ENCODE results near the gene DUOXA2.
"Not testable (repeated sequence)": the region's sequence is repeated elsewhere in the genome, so short reads cannot be mapped to it uniquely, and the experiment has no call there.

DUOXA2 gene

DNA sequence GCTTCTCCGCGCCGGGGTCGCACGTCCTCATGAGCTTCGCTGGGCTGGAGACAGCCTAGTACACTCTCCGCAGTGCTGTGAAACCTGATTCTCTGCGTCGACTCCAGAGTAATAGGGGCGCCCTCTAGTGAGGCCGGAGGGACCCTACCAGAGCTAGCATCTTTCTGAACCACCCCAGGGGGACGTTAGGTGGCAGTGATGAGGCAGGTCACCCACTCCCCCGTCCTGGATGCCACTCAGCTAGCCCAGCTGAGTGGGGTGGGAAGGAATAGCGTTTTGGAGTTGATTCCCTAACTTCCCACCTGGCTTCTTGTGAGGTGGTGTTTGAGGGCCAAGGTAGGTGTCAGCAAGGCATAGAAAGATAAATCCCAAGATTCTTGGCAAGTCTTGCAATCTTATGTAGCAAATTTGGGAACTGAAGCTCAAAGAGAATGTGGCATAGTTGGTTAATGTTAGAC, 4.0 kb downstream of the DUOXA2 start:
- DNase-seq = peak; percentile 24

DNA sequence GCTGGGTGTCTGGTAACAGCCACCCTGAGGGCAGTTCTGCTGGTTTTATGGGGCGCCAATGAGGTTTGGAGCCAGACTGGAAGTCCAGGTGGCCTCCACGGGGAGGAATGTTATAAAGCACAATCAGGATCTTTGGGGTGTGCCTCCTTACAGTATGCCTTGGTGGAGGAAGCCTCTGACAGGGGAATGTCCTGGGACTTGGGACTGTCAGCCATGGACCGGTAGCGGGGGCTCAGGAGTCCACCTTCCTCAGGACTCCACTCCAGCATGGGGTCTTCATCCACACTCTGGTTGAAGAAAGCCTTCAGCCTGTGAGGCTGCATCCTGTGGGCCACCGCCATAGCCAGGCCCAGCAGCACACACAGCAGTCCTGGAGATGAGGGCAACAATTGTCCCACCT, 4.9 kb downstream of the DUOXA2 start:
- DNase-seq = no peak

DNA sequence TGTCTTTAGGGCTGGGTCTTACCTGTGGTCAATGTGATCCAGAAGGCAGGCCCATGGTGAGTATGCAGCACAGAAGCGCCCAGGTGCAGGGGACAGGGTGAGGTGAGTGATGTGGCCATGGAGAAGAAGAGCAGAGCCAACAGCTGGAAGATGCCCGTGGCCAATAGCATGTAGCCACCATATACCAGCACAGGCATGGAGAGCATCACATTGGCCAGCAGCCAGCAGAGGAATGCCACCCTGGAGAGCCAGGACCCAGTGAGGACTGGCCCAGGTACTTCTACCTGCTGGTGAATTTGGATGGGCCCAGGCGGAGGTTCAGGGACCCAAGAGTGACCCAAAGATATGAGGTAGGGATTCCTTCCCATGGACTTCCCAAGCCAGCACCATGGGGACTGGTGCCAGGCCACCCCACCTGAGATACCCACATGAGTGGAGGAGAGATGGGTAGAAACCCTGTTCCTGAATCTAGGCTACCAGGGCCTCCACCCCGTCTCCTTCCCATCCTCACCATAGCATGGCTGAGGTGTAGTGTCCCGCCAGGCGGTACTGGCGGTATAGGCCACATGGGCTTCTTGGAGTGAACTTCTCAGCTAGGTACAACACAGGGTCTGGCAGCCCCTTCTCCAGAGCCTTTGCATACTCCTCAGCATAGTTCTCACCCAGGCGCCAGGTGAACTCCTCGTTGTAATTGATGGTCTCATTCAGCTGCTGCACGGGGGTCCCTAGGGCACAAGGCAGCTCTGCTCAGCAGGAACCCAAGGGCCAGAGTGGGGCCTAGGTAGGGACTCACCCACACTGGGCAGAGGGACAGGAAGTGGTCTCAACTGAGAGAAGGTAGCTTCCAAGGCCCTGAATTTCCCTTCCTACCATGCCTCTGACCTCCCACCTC, 6.2 kb downstream of the DUOXA2 start:
- no peak for DNase-seq

DNA sequence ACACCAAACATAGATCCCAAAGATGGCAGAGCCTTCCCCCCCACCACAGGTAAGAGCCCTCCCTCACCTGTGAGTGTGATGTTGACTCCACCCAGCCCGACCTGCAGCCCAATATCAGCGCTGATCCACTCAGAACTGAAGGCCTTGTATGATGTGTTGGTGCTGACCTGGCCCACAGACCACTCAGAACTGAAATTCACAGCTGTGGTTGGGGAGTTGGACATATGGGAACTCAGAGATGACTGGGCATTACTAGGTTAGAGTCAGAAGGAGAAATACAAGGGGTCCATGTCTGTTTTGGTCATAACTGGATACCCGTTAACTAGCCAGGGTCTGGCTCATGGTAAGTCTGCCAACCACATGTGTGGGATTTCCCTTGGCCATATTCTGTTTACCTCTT, 6.9 kb downstream of the DUOXA2 start:
- DNase-seq = no peak

DNA sequence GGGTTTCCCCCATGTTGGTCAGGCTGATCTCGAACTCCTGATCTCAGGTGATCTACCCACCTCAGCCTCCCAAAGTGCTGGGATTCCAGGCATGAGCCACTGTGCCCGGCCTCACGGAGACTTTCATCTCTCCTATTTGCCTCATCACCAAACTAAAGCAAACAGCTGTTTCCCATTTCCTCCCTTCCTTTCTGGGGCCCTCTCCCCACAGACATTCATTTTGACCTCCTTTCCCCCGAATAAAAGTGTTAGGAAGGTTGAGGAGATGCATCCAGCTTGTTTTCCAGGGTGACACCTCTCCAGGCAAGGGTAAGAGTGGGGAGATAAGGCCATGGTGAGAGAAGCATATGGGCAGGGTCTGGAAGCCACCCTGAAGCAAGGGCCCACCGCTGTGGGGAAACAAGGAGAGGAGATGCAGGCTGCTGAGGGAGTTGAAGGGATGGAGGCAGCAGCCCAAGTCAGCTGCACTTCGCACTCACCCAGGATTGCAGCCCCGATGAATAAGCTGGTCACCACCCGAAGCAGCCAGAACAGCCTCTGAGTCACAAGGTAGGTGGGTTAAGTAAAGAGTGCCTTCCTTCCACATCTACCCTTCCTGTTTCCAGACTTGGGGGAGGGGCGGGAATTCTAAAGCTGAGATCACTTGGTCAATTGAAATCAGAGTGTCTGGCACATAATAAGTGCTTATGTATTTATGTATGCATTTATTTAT, 7.7 kb downstream of the DUOXA2 start:
- no peak for DNase-seq

DNA sequence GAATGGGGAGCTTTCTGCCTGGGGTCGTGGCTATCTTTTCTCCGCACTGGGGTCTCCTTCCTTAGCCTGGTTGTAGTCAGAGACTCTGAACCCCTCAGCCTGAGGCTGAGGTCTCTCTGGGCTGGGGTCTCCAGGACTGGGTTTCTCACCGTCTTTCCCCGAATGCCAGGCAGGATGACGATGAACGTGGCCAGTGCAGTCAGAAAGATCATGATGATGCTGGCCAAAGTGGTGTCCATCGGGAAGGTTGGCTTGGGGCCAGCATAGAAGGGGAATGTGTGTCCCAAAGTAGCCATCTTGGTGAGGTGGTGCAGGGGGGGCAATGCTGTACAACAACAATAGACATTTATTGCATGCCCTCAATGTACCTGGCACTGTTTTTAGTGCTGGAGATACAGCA, 8.6 kb downstream of the DUOXA2 start:
- DNase-seq = no peak

DNA sequence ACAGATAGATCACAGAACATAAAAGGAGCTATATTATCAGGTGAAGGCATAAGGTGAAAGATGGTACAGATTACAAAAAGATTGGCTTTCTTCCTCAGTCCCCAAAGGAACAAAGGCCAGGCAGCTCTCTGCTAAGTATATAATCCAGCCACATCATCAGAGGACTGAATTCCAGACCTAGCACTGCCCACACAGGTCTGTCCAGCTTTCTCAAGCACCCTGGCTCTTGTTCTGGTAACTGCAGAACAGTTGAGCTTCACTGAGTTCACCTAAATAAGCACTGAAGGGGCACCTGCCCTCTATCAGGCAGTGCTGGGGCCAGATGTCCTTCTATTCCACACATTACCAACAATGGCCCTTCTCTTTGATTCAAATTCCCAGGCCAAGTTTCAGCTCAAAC, 9.3 kb downstream of the DUOXA2 start:
- DNase-seq = no peak

DNA sequence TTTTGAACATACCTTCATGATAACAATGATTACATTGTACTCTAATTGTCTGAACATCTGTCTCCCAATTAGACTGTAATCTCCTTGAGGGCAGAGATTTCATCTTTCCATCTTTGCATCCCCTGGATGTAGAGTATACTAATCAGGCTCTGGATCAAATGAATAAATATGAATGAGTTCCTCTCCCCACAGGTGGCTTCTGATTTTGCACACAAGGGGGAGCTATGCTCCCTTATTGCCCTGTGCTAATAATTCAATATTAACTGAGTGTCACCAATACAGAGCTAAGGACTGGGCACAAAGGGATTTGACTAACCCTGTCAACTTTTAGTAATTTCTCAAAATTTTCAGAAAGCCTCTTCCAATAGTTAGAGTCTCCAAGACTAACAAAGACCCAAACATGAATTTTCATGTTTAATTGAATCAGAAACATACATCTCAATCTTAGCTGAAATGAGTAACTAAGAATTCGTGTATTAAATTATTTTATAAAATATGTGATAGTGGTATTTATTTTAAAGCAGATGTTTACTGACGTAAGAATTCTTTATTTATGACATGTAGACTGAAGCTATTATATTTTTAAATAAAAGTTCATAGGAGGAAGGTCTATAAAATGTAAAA, 12.5 kb downstream of the DUOXA2 start:
- DNase-seq = no peak

DNA sequence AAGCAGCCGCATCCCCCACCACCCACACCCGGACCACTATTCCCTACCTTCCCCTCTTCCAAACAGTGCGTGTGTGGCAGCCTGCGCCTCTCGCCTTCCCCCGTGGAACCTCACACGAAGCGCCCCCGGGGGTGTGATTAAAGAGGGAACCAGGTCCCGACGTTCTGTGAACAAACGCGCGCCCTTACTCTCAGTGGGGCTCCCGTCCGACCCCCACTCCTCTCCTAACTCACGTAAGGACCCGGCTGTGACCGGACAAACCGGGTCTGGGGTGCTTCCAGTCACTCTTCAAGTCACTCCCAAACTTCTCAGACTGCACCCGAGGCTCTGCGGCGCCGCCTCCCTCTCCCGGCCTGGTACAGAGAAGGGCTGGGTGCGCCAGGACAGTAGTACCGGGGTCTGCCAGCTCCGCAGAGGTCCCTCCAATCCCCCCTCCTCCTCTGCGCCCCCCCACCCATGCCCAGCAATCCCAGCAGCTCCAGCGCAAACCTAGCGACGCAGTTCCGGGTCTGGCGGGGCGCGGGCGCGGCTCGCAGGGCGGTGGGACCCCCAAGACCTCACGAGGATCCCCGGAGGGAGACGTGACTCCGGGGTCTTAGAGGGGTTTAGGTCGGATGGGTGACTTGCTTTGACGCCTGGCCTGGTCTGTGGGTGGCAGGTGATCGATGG, 15.0 kb downstream of the DUOXA2 start:
- DNase-seq = no peak

DNA sequence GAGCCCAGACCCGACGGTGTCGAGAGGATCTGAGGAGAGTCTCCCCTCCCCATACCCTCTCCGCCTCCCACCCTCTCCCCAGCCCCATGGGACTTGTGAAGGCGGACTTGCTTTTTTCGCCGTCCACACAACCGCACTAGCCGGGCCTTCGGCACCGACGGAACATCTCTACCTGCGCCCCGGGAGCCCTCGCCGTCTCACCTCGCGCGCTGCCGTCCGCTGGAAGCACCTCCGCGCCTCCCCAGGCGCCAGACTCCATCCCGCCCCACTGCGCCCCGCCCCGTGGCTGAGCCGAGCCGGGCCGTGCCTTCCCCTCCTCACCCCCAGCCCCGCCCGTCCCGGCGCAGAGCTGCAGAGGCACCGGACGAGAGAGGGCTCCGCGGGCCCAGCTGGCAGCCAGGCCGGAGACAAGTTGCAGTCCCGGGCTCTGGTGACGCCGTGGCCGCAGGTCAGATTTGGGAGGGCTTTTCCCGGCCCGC, 15.6 kb downstream of the DUOXA2 start, which contains the start of the genes DUOX1 and DUOXA1:
Gene DUOX1, plus strand, starts transcription at position 344 of the 479 bp plus-strand sequence. CDS start 1,973 bp downstream, outside the sequence.
Gene DUOXA1, minus strand, starts transcription at position 229 of the 479 bp plus-strand sequence. CDS start 6,865 bp downstream, outside the sequence.
- DNase-seq = no peak

DNA sequence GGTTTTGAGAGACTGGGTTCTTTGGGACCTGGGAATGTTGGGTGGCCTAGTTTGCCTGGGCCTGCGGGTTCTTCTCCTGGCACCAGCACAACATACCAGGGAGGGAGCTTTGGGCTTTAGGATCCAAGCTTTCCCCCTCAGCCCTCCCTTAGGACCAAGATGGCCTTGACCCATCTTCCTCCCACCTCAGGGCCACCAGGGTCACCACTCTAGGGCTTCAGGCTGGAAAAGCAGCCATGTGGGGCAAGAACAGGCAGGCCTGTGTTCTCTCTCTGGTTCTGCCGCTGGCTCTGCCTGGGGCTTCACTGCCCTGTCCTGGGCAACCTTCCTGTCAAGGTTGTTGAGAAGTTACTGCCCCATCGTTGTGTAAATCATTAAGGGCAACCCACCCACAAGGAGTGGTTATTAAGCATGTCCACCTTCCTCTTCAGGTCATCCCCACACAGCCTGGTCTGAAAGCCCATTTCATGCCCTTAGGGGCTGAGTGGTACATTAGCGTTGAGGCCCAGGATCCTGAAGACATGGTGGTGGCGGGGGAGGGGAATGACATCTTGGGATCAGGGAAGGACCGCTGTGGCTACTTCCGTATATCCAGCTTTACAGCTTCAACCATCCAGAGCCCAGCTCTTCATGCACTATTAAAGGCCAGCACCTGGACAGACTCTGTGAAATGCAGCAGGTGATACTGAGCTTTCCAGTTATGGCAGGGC, 16.3 kb downstream of the DUOXA2 start:
- DNase-seq = no peak

DNA sequence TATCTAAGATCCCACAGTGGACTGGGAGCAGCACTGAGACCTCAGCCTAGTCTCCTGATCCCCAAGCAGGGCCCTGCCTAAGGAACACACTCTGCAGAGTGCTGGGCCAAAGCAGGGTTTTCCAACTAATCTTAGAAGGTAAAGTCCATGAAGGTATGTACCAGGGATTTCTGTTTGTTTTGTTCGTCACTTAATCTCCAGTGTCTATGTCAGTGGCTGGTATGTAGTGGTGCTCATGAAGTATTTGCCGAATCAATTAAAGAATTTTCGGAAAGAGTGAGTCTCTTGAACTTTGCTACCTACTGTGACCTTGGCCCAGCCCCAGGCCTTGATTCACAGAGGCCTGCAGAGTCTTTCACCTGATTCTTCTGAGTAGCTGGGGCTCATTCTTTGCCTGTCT, 17.4 kb downstream of the DUOXA2 start:
- DNase-seq = no peak

DNA sequence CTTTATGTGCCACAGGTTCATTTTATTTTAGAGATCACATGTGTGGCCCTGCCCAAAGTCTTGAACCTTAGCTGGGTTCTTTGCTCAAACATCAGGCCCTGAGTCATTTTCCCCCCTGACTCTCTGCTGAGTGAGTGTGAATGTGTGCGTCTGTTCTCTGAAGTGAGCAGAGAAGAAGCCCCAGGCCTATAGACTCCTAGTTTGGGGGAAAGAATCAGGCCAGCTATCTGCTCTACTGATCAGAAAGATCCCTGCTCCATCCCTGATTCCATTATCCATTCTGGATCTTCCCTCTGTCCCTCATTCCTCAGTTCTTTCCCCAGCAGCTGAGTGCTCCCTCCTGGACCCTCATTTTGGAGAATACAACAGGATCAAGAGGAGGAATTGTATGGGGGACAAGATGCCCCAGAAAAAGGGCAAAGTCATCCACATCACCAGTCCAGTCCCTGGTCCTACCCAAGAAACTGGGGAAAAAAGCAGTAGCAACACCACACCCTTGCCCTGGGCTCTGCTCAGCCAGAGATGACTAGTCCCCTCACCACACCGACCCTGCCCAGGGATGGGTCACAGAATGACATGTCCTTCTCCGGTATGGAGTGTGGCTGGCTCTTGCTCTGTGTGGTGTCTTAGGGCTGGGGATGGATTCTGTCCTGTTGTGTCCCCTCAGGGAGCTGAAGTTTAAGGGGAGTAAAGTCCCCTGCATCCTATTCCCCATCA, 18.9 kb downstream of the DUOXA2 start:
- DNase-seq = no peak

DNA sequence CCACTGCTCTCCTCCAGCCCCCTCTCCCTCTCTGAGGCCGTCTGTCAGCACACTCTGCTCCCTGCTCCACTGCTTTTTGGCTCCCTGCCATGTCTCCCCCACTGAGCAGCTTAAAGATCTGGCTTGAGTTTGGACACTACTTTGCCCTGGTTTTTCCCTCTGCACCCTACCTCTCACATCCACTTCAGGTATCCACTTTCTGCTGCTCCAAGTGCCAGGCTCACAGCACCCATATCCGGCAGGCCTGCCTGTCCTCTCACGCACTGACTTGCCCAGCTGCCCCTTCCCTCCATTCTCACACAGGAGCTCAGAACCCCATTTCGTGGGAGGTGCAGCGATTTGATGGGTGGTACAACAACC, 19.4 kb downstream of the DUOXA2 start:
- DNase-seq = no peak

DNA sequence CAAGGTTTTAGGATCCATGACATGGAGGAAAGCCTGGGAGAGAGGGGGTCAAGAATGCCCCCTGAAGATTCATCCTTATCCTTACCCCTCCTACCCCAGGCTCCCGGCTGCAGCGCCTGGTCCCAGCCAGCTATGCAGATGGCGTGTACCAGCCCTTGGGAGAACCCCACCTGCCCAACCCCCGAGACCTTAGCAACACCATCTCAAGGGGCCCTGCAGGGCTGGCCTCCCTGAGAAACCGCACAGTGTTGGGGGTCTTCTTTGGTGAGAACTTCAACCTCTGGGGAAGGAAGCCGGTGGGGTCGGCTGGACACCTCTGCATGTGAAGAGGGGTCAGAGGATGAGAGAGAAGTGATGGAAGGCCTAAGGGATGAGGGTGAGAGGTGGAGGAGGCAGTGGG, 19.9 kb downstream of the DUOXA2 start:
- DNase-seq = no peak

DNA sequence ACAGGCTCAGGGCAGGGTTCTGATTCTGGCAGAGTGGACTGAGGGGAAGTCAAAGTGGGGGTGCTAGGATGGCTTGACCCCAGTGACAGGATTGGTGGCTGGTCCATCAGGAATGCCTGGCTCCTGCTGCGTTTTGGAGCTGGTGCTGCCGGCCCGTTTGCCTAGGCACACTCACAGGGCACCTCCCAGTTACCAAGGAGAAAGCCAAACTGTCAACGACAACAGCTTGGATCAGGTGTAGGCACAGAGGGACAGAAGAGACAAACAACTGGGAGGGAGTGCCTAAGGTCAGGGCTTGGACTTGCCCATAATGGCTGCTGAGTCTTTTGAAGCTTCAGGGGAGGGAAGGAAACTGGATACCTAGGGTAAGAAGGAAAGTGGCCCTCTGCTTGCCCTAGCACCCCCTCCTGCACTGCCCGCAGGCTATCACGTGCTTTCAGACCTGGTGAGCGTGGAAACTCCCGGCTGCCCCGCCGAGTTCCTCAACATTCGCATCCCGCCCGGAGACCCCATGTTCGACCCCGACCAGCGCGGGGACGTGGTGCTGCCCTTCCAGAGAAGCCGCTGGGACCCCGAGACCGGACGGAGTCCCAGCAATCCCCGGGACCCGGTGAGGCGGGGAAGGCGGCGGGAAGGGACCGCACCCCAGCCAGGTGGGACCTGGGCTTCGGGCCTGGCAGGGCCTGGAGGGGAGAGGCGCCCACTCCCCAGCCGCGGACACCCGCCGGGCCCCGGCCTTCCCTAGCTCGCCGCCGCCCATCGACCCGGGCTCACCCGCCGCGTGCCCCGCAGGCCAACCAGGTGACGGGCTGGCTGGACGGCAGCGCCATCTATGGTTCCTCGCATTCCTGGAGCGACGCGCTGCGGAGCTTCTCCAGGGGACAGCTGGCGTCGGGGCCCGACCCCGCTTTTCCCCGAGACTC, 20.8 kb downstream of the DUOXA2 start:
- DNase-seq = no peak

DNA sequence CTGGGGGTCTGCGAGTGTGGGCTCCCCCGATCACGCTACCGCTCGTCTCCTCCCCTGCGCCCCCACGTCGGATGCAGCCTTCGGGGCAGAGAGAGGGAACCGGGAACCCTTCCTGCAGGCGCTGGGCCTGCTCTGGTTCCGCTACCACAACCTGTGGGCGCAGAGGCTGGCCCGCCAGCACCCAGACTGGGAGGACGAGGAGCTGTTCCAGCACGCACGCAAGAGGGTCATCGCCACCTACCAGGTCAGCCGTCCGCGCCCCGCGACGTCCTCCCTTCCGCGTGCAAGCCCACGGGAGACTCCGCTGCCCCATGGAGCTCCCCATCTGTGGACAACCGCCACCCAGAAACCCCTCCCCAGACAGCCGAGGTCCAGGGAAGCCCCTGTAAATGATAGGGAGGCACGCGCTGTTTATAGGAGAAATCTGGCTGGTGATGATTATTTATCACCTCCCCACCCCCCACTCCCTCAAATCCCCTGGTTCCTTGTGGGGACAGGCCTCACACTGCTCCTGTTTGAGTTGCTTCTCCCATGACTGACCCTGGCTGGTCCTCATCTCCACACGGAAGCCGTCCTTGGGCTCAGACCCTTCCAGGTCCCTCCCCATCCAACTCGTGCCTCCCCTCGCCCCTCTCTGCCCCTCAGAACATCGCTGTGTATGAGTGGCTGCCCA, 21.7 kb downstream of the DUOXA2 start:
- DNase-seq = not testable (repeated sequence)

DNA sequence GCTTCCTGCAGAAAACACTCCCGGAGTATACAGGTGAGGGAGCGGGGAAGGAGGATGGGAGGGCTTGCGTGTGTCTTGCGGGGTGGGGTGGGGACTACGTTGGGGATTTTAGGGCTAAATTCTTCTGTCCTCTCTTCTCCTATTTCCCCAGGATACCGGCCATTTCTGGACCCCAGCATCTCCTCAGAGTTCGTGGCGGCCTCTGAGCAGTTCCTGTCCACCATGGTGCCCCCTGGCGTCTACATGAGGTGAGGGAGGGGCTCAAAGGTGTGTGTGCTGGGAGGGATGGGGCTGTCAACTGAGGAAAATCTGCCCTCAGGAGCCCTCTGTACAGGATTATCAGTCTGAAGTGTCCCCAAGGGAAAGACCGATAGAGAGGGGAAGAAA, 22.2 kb downstream of the DUOXA2 start:
- DNase-seq = no peak

DNA sequence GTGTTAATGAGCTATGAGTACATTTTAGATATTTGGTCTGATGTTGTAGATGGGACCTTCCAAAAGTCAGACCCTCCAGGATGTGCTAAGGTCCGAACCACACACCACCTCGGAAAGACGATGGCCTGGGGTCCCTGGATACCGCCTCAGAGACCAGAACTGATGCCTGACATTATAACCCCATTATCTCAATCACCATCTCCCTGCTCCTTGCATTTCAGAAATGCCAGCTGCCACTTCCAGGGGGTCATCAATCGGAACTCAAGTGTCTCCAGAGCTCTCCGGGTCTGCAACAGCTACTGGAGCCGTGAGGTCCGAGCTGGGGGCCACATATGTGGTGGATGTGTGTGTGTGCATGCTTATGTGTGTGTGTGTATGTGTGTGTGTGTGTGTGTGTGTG, 23.6 kb downstream of the DUOXA2 start:
- no peak for DNase-seq
